HG03457 (cell line): ENCODE results near the gene KY.

Source experiments
- ATAC-seq: cut with Tn5 transposase; IDR thresholded peaks from one replicate; pipeline ENCODE4 v1.9.1; 2021; ENCODE audit warnings: moderate number of reproducible peaks; ENCODE audit not compliant: unreplicated experiment

Gene KY

DNA sequence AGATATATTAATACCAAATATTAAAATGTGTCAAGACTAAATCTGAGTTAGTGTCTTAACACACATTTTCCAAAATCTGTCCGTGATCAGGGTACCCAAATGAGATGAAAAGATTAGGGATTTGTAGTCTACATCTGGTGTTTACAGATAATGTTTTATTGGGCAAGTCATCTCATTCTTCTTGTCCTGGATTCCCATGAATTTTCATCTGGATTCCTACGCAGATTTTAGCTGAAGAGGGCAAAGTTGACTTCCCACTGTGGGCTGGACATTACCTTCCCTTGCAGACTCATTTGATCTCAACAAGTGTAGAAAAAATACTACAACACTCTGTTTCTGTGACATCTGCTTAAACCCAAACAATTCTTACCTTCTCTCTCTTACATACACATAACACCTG, 85.8 kb downstream of the KY start:
- ATAC-seq = no peak

GRCh38 chr3:134563601-134564000, 87.2 kb downstream of the KY start:
- no peak for ATAC-seq

DNA sequence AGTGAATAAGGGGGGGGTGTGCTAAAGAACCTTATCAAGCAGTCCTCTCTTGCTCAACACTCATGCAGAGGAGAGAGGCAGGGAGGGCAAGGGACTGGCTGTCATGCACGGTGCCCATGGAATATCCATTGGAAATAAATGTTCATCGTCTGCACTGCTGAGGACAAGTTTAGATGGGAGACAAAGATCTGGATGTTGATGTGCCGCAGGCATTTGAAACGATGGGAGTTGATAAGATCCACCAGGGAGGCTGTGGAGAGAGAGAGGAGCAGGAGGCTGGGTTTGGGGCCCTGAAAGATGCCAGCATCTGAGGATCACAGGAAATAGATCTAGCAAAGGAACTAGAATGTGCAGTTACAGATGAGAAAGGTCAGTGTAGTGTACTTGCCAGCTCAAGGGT, 88.8 kb downstream of the KY start:
- no peak for ATAC-seq

DNA sequence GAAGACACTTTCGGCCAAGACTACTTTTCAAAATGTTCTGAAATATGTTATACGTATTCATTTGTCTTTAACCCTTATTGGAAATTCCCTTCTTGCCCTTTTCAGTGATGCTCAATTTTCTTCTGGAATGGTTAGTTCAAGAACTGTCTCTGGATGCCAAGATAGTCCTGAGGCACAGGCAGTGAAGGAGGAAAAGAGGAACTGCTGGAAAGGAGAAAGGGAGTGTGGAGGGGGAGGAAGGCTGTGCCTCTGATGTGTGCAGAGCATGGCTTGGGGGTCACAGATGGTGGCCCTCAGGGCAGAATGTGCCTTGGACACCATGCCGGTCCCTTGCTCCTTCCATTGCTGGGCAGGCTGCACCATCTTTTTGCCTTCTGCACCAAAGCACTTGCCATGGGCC, 91.2 kb downstream of the KY start:
- ATAC-seq = no peak
